ENCODE measurements around the gene RASIP1. TPM values are rescaled to one million over a fixed set of nuclear protein-coding genes. Genes with fewer than 3 reads are reported as not detected.

Gene RASIP1
- total RNA-seq, 4 donors from 2014 or later, result 5.9 to 105 (median 31.9) TPM

GRCh38 chr19:48728911-48729664, 11.3 kb downstream of the RASIP1 start:
- DNase-seq, result no peak
- no peak overlapping the region for H3K4me3 ChIP-seq
- no peaks in the 10 kb centered on the region for H3K36me3 ChIP-seq
- no peak for TF ChIP-seq CTCF (IDR thresholded peaks at IDR 0.05)
- no peak for TF ChIP-seq POLR2A (IDR thresholded peaks at IDR 0.05)
- H3K4me1 ChIP-seq, result no peaks in the 10 kb centered on the region
- H3K27me3 ChIP-seq, result no peaks in the 10 kb centered on the region
- H3K9me3 ChIP-seq, result no peaks in the 10 kb centered on the region
- intact Hi-C loops (cut with DNase I; ENCODE audit: low total_unique reads), result no loop called here
- no peak overlapping the region for H3K27ac ChIP-seq

- no peak for TF ChIP-seq CTCF (IDR thresholded peaks at IDR 0.05)
- TF ChIP-seq POLR2A (IDR thresholded peaks at IDR 0.05), result no peak
- intact Hi-C loops (cut with DNase I; ENCODE audit: low total_unique reads), result no loop called here
- Histone ChIP-seq H3K4me3 (no peak overlapping the region), H3K36me3 (no peaks in the 10 kb centered on the region), H3K9me3 (no peaks in the 10 kb centered on the region), H3K4me1 (no peaks in the 10 kb centered on the region), H3K27ac (peak overlapping the region in 1 of 2 donors; percentile 65), H3K27me3 (no peaks in the 10 kb centered on the region)
- no peak for DNase-seq
These were observed 13.9 kb downstream of the RASIP1 start for GRCh38 chr19:48726556-48726955.

GRCh38 chr19:48724796-48725753, 15.3 kb downstream of the RASIP1 start:
- Histone ChIP-seq H3K27me3 (no peaks in the 10 kb centered on the region), H3K9me3 (no peaks in the 10 kb centered on the region), H3K4me1 (peaks cover 0 to 2% of the 10 kb centered on the region in 2 donors), H3K36me3 (no peaks in the 10 kb centered on the region), H3K4me3 (no peak overlapping the region), H3K27ac (peak overlapping the region; percentile 73 to 83)
- intact Hi-C loops (cut with DNase I; ENCODE audit: low total_unique reads), result no loop called here
- TF ChIP-seq POLR2A (IDR thresholded peaks at IDR 0.05) (no peak), CTCF (IDR thresholded peaks at IDR 0.05) (no peak)
- peak; percentile 69 to 80 for DNase-seq

- Histone ChIP-seq H3K9me3 (no peaks in the 10 kb centered on the region), H3K4me3 (no peak overlapping the region), H3K27ac (no peak overlapping the region), H3K4me1 (peaks cover 0 to 11% of the 10 kb centered on the region in 2 donors), H3K36me3 (no peaks in the 10 kb centered on the region), H3K27me3 (no peaks in the 10 kb centered on the region)
- intact Hi-C loops (cut with DNase I; ENCODE audit: low total_unique reads), result no loop called here
- DNase-seq, result no peak
- TF ChIP-seq CTCF (IDR thresholded peaks at IDR 0.05), result no peak
- TF ChIP-seq POLR2A (IDR thresholded peaks at IDR 0.05), result no peak
These were observed 18.2 kb downstream of the RASIP1 start for GRCh38 chr19:48722196-48722708.

All from uterus (tissue), 4 donors.